Astrocyte (in vitro differentiated cells and primary cell): Measurements from ENCODE around the gene NAV1.

Experiments used
- EZH2 ChIP-seq: IDR thresholded peaks from 2 replicates; pipeline ENCODE4 v1.6.1; 2012; ENCODE audit warnings: mild to moderate bottlenecking, low read length, inconsistent platforms; ENCODE audit not compliant: insufficient read depth
- TF ChIP-seq, protein P1 (sequence below): IDR thresholded peaks from 2 replicates; pipeline ENCODE4 v1.5.1; 2011; ENCODE audit warnings: low read depth, mild to moderate bottlenecking, inconsistent platforms, low read length, moderate library complexity; ENCODE audit not compliant: insufficient read depth

DNA sequence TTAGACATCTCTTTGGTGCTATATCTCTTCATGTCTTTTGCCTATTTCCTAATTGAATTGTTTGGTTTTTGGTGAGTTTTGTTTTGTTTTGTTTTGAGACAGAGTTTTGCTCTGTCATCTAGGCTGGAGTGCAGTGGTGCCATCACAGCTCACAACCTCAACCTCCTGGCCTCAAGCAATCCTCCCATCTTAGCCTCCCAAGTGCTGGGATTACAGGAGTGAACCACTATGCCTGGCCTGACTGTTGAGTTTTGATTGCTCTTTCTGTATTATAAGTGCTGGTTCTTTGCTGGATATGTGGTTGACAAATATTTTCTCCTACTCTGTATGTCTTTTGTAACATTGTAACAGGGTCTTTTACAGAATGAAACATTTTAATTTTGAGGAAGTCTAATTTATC lies 38.0 kb downstream of the NAV1 start:
- TF ChIP-seq, protein P1, sequence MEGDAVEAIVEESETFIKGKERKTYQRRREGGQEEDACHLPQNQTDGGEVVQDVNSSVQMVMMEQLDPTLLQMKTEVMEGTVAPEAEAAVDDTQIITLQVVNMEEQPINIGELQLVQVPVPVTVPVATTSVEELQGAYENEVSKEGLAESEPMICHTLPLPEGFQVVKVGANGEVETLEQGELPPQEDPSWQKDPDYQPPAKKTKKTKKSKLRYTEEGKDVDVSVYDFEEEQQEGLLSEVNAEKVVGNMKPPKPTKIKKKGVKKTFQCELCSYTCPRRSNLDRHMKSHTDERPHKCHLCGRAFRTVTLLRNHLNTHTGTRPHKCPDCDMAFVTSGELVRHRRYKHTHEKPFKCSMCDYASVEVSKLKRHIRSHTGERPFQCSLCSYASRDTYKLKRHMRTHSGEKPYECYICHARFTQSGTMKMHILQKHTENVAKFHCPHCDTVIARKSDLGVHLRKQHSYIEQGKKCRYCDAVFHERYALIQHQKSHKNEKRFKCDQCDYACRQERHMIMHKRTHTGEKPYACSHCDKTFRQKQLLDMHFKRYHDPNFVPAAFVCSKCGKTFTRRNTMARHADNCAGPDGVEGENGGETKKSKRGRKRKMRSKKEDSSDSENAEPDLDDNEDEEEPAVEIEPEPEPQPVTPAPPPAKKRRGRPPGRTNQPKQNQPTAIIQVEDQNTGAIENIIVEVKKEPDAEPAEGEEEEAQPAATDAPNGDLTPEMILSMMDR, result no peak
- TF ChIP-seq EZH2, result no peak
